Stimulated activated CD8-positive, alpha-beta memory T cell treated with anti-CD3 and anti-CD28 coated beads, Interleukin-15, amount 100 ng/mL, for 24 hours (primary cell): ENCODE results near the gene CWH43.
"Not testable (repeated sequence)": the region's sequence is repeated elsewhere in the genome, so short reads cannot be mapped to it uniquely, and the experiment has no call there.

Experiments
- DNase-seq: peaks from one replicate; pipeline ENCODE4 v3.0.0-alpha.2; 2020; ENCODE audit warnings: low read depth

Gene CWH43

DNA sequence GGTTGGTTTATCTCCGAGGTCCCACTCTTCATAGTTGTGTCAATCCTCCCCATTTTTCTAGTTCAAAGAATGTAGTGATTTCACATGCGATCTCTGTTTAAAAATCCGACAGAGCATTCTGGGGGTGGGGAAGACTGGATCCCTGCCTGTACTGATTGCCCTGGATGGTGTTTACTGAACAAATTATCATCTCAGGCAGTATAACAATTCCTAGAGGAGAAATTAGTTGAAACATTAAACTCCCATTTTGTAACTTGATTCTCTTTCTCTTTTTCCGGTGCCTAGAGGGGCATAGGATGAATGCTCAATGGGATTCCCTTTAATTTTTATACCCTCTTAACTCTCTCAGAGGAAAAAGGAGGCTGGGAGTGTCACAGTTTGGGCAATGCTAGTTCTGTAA, 10.0 kb upstream of the CWH43 start:
- DNase-seq, result no peak

DNA sequence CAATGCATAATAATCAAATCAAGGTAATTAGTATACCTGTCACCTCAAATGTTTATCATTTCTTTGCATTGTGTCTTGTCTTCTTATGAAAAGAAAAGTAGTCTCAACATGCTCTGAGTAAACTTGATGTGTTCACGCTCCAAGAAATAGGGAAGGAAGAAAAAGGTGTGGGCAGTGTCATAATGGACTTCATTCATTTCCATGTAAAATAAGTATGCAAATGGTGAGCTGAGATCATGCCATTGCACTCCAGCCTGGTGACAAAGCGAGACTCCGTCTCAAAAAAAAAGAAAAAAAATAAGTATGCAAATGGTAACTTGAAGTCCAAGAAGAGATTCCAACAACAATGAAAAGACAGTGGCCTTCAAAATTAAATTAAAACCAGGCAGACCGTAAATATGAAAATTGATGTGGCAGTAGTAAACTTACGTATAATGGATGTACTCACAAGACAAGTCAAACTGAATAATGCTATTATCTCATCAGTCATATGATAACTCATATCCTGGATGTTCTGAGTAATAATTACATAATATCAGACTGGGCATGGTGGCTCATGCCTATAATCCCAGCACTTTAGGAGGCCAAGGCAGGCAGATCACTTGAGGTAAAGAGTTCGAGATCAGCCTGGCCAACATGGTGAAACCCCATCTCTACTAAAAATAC, 6.0 kb upstream of the CWH43 start:
- DNase-seq, result no peak

DNA sequence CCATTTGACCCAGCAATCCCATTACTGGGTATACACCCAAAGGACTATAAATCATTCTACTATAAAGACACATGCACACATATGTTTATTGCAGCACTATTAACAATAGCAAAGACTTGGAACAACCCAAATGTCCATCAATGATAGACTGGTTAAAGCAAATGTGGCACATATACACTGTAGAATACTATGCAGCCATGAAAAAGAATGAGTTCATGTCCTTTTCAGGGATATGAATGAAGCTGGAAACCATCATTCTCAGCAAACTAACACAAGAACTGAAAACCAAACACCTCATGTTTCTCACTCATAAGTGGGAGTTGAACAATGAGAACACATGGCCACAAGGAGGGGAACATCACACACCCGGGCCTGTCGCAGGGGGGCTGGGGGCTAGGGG, 2.1 kb upstream of the CWH43 start:
- DNase-seq, result not testable (repeated sequence)

DNA sequence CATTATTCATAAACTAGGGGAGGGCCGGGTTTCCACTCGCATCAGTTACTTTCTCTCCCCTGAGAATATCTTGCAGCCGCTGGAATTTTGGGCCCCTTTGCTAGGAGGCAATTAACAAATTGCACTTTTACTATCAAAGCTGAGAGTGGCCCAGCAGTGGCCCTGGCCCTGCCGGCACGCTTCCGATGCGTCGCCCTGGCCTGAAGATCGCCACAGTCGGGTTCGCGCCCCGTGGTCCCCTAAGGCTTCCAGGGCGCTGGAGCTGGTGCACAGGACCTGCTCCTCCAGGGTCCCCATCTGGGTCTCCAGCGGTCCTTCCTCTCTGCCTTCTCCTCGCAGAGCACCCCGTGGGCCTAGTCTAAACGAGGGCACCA, 486 bp upstream of the CWH43 start:
- DNase-seq, result no peak

DNA sequence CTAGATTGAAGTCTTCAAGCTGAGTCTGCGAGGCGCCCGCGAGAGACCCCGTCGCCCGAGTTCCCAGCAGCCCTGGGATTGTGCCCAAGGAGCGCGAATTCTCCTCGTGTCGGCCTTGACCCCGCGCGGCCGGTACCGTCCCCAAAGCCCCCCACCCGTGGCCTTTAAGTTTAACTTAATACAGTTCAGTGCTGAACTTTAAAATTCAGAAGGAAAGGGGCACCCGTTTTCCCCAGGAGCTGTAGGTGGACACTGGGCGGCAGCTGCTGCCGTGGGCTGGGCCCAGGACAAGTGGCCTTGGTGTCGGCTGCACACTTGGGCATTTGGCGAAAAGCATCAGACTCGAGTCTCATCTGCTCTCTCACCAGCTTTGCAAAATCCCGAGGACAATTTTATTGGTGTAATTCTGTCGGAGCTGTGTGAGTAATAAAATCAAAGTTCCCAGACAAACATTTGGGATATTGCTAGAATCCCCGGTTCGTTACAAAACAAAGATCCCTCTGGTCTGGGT, 634 bp downstream of the CWH43 start:
- DNase-seq, result no peak

DNA sequence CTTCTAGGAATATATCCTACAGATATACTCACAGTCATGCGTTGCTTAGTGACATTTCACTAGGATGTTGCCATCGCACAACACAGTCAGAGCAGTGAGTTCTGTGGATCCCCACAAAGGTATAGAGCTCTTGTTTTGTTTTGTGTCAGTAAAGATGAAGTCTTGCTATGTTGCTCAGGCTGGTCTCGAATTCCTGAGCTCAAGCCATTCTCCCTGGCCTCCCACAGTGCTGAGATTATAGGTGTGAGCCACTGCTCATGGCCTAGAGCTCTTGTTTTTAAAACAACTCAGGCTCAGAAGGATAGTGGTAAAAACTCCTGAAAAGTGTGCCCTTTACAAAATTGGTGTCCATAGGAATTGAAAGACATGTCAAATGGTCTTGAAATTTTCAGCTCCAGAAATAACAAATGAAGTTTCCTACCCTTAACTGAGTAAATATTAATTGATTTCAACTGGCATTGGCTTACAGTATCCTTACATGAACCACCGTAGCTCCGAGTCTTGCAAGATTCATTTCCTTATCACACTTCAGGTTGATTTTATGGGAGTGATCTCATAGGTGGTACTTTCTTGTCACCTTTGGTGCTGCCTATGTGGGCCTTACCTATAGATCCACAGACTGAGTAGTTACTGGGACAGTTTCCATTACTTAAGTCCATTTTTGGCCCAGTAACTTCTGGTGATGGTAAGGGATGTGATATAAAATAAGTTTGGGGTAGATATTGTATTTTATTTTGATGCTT, 3.6 kb downstream of the CWH43 start:
- DNase-seq, result no peak

DNA sequence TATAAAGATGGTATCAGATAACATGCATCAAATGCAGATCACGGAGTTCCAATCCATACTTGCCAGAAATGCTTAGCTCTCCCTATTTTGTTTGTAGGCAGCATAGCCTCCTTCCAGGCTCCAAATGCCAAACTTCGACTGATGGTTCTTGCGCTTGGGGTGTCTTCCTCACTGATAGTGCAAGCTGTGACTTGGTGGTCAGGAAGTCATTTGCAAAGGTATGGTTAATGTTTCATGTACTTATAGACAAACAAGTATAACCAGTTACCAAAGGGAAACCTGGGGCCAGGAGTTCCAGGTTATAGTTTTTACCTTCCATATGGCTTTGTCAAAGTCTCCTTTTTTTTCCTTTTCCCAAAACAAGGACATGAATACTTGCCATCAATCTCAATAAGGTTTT, 5.3 kb downstream of the CWH43 start:
- DNase-seq, result no peak

DNA sequence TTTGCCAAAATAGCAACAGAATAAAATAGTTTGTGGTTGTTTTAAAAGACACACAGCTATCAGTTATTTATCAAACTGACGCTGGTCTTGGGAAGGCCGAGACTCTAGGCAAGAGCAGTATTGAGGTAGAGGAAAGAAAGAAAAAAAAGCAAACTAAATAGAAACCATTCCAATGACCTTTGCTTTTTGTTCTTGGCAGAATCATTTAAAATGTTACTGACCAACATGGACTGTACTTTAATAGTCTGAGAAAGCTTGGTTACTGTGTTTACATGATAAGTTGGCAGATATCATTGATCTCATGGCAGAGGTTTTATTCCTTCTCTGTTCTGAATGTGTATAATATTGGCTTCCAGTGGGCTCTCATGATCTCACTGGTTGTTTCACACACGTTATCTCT, 11.9 kb downstream of the CWH43 start:
- no peak for DNase-seq

DNA sequence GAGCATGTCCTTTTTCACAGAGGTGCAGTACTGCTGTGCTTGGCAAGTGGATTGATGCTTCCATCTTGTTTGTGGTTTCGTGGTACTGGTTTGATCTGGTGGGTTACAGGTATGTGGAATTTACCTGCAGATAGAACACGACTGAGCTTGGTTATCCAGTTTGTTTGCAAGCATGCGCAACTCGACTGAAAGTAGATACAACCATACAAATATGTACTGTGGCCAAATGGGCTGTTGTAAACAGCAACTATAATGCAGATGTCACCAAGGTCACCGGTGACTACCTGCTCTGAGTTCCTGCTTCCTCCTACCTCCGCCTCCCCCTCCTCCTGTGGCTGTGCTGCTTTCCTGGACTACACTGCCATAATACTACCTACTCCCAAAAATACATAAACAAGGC, 12.4 kb downstream of the CWH43 start:
- DNase-seq, result no peak

DNA sequence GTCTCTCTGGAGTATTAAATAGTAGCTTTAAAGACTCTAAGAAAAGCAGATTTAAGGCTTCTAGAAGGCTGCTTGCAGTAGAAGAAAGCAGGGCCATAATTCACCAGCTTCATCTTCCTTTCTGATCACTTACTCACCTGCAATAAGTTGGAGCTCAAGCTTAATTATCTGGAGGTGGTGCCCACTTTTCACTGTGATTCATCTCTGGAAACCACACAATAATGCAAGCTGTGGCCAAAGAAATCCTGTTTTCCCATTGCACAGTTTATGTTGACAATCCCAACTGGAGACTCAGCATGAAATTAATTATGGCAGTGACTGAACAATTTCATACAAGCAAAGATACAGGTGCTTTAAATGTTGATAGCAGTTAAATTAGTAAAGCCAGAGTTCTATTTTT, 14.7 kb downstream of the CWH43 start:
- DNase-seq, result no peak

DNA sequence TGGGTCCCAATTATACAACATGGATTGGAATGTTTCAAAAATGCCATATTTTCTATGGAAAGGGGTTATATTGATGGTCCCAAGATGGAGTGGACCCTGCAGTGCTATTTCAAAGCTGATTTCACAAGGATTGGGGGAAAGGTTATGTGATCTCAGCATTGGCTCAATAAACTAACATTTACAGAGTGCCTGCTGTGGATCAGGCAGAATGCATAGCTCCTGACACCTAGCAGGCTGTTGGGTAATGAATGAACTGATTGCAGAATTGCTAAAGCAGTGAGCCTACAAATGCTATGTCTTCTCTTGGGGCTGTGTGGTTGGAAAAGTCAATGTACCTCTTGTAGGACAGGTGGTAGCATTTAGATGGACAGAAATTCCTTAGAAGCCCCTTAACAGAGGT, 16.9 kb downstream of the CWH43 start:
- DNase-seq, result no peak

DNA sequence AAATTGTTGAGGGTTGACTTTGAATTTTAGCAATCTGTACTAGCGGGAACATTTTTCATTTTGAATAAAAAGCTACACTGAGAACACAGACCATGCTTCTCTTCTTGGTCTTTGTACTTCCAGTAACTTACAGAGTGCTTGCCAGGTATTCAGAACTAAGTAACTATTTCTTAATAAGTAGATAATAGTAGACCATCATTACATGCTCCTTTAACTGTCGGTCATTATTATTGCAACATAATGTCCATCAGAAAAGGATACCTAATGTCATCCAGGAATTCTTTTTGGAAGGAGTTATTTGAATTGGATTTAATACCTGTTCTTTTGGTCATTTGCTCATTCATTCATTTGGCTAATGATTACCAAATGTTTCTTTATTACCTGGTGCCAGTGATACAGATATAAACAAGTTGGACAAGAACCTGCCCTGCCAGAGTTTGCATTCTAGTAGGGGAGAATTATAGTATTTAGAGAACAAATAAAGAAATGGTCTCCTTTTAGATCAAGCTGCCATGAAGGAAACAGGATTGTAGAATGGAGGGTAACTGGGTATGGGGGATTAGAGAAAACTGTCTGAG, 32.7 kb downstream of the CWH43 start:
- DNase-seq, result no peak

DNA sequence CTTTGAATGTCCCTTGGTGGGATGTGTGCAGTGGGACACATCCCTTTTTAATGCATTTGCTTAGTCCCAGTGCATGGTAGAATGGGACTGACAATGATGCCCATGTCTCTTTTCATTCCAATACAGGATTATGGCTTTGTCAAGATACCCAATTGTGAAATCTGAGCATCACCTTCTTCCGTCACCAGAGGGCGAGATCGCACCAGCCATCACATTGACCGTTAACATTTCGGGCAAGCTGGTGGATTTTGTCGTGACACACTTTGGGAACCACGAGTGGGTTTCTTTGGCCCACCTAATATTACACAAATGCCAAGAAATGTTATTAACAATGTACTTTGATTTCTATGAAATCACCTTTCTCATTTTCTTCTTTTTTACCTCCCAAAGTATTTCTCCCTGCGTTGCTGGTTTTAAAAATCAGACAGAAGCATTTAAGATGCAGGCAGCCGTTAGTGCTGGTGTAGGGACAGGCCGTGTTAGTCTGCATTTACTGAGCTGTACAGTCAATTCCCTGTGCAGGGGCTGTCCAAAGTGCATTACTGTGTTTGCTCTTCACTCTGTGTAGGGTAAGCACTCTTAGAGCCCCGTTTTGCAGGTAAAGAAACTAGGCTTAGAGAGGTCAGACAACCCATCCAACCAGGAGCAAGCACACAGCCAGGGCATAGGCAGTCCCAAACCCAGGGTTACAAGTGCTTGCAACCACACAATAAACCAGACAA, 46.5 kb downstream of the CWH43 start:
- DNase-seq, result no peak

DNA sequence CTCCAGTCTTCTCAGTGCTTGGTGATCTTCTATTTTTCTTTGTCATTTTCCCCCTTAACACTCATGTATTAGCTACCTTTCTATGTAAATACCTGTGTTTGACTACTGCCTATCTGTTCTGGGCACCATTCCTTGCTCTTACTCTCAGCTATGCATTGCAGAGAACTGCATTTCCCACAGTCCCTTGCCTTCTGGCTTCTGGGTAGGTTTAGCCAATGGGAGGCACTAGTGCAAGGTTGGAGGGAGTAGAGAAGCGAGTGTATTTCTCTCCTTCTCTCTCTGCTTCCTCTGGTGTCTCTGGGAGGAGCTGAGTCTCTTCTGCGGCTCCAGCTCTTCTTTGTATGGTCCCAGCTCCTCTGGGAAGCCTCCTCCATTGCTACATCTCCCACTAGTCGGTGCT, 50.5 kb downstream of the CWH43 start:
- DNase-seq, result no peak

DNA sequence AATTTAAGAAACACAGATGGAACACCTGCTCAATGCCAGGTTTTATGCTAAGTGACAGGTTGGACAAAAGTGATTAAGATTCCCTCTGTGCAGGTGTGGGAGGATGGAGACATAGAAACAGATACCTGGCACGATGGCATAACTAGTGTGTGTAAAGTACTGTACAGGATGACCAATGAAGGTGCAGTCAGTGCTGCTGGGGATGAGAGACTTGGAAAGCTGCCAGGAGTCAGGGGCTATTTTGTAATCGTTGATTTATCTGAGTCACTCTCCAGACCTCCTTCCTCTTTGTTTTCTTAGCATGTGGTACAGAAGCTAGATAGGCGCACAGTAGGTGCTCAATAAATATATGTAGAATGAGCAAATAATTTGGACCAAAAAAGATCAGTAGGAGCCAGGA, 58.2 kb downstream of the CWH43 start:
- no peak for DNase-seq

DNA sequence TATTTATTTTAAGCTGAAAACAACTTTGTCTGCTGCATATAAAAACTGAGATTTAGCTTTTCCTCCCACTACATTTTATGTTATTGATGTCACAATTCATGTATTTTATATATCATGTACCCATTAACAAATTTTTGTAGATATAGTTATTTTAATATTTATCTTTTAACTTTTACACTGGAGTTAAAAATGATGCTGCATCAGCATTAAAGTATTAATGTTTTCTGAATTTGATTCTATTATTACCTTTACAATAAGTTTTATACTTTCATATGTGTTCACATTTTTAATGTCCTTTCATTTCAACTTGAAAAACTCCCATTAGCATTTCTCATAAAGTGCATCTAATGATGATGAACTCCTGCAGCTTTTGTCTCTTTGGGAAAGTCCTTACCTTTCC, 72.2 kb downstream of the CWH43 start:
- DNase-seq, result no peak

DNA sequence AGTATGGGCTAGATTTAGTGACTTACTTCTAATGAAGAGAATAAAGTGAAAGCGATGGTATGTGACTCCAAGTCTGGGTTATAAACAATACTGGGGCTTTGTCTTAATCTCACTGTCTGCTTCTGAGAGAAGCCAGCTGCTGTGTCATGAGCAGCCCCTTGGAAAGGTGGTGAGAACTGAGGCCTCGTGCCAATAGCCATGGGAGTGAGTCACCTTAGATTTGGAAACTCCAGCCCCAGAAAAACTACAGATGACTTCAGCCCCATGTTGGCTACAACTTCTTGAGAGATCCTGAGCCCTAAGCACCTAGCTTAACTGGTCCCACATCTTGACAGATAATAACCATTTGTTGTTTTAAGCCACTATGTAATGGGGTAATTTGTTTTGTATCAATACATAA, 77.6 kb downstream of the CWH43 start:
- DNase-seq, result no peak

DNA sequence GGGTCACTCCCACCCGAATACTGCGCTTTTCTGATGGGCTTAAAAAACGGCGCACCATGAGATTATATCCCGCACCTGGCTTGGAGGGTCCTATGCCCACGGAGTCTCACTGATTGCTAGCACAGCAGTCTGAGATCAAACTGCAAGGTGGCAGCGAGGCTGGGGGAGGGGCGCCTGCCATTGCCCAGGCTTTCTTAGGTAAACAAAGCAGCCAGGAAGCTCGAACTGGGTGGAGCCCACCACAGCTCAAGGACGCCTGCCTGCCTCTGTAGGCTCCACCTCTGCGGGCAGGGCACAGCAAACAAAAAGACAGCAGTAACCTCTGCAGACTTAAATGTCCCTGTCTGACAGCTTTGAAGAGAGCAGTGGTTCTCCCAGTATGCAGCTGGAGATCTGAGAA, 86.1 kb downstream of the CWH43 start:
- DNase-seq, result not testable (repeated sequence)

DNA sequence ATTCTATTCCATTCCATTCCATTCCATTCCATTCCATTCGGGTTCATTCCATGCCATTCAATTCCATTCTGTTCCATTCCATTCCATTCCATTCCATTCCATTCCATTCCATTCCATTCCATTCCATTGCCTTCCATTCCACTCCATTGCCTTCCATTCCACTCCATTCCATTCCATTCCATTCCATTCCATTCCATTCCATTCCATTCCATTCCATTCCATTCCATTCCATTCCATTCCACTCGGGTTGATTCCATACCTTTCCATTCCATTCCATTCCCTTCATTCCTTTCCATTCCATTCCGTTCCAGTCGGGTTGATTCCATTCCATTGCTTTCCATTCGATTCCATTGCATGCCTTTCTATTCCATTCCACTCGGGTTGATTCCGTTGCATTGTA, 105.8 kb downstream of the CWH43 start:
- DNase-seq, result not testable (repeated sequence)

DNA sequence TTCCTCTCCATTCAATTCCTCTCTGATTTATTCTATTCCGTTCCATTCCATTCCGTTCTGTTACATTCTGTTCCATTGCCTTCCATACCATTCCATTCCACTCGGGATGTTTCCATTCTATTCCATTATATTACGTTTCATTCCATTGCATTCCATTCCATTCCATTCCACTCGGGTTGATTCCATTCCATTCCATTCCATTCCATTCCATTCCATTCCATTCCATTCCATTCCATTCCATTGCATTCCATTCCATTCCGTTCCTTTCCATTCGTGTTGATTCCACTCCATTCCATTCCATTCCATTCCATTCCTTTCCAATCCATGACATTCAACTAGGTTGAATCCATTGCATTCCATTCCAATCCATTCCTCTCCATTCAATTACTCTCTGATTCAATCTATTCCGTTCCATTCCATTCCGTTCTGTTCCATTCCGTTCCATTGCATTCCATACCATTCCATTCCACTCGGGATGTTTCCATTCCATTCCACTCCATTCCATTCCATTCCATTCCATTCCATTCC, 106.6 kb downstream of the CWH43 start:
- not testable (repeated sequence) for DNase-seq

DNA sequence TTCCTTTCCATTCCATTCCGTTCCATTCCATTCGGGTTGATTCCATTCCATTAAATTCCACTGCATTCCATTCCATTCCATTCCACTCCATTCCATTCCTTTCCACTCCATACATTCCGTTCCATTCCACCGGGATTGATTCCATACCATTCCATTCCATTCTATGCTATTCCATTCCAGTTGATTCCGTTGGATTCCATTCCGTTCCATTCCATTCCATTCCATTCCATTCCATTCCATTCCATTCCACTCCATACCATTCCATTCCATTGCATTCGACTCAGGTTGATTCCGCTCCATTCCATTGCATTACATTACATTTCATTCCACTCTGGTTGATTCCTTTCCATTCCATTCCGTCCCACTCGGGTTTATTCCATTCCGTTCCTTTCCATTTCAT, 110.1 kb downstream of the CWH43 start:
- DNase-seq, result not testable (repeated sequence)

DNA sequence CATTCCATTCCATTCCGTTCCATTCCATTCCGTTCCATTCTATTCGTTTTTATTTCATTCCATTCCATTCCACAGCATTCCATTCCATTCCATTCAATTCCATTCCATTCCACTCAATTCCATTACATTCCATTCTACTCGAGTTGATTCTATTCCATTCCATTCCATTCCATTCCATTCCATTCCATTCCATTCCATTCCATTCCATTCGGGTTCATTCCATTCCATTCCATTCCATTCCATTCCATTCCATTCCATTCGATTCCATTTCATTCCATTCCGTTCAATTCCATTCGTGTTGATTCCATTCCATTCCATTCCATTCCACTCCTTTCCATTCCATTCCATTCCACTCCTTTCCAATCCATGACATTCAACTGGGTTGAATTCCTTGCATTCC, 110.6 kb downstream of the CWH43 start:
- not testable (repeated sequence) for DNase-seq

DNA sequence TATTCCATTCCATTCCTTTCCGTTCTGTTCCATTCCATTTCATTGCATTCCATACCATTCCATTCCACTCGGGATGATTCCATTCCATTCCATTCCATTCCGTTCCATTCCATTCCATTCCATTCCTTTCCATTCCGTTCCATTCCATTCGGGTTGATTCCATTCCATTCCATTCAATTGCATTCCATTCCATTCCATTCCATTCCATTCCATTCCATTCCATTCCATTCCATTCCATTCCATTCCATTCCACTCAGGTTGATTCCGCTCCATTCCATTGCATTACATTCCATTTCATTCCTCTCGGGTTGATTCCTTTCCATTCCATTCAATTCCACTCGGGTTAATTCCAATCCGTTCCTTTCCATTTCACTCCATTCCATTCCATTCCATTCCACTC, 111.0 kb downstream of the CWH43 start:
- DNase-seq, result not testable (repeated sequence)
